ENCODE measurements around the gene CD79A.

DNA sequence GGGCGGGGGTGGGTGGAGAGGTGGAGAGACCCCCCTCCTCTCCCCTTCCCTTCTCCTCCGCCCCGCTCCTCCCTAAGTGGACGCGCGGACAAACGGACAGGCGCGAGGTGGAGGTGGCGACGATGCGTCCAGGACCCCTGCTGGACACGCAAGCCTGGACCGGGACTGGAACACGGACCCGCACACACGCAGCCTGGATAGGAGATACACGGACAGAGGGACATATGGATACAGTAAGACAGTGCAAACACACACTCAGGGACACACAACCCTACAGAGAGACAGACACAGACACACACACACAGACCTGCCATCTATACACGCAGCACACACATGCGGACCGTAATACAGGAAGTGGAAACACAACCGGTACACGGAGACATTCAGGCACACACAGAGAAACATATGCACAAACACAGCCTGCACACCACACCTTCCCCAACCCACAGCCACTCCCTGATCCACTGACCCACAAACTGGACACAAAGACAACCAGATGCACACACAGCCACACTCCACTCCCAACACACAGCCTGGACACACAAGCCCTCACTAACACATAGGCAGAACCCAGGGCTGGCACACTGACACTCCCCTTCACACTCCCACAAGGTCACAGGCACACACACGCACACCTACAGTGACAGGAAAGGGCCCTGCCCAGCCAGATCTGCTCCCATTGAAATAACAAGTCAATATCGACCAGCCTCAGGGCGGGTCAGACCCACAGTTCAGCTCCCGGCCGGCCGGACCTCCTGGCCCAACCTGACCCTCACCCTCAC is 51.9 kb downstream of the CD79A start:
- TF ChIP-seq CTCF (IDR thresholded peaks at IDR 0.05) (peak; percentile 8), ZFX (IDR thresholded peaks at IDR 0.05; ENCODE audit: borderline replicate concordance) (no peak)
